ENCODE results near the gene HCAR1.
"Not testable (repeated sequence)": the region's sequence is repeated elsewhere in the genome, so short reads cannot be mapped to it uniquely, and the experiment has no call there.

GRCh38 chr12:122713491-122714188 is 17.0 kb downstream of the HCAR1 start:
- TF ChIP-seq, protein P1, sequence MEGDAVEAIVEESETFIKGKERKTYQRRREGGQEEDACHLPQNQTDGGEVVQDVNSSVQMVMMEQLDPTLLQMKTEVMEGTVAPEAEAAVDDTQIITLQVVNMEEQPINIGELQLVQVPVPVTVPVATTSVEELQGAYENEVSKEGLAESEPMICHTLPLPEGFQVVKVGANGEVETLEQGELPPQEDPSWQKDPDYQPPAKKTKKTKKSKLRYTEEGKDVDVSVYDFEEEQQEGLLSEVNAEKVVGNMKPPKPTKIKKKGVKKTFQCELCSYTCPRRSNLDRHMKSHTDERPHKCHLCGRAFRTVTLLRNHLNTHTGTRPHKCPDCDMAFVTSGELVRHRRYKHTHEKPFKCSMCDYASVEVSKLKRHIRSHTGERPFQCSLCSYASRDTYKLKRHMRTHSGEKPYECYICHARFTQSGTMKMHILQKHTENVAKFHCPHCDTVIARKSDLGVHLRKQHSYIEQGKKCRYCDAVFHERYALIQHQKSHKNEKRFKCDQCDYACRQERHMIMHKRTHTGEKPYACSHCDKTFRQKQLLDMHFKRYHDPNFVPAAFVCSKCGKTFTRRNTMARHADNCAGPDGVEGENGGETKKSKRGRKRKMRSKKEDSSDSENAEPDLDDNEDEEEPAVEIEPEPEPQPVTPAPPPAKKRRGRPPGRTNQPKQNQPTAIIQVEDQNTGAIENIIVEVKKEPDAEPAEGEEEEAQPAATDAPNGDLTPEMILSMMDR (IDR thresholded peaks at IDR 0.05) = not testable (repeated sequence)
- not testable (repeated sequence) for TF ChIP-seq POLR2A (IDR thresholded peaks at IDR 0.05)

All from tibial nerve (tissue), 3 donors.